Ishikawa (cell line): Measurements from ENCODE around the gene SREBF1.

Source experiments
- CEBPB ChIP-seq: IDR thresholded peaks from 2 replicates; pipeline ENCODE4 v1.6.1; 2012
- CREB1 ChIP-seq: IDR thresholded peaks from 2 replicates; pipeline ENCODE4 v1.6.1; 2012; ENCODE audit warnings: low read depth
- EGR1 ChIP-seq: IDR thresholded peaks from 2 replicates; pipeline ENCODE4 v1.6.1; 2012
- EP300 ChIP-seq: IDR thresholded peaks from 2 replicates; pipeline ENCODE4 v1.6.1; 2012; ENCODE audit warnings: borderline replicate concordance
- FOXM1 ChIP-seq: IDR thresholded peaks from 2 replicates; pipeline ENCODE4 v1.6.1; 2012; ENCODE audit warnings: low read depth, borderline replicate concordance
- TAF1 ChIP-seq: IDR thresholded peaks from 2 replicates; pipeline ENCODE4 v1.6.1; 2012; ENCODE audit warnings: low read depth, mild to moderate bottlenecking
- TCF12 ChIP-seq: IDR thresholded peaks from 2 replicates; pipeline ENCODE4 v1.6.1; 2012; ENCODE audit warnings: low read depth
- YY1 ChIP-seq: IDR thresholded peaks from 2 replicates; pipeline ENCODE4 v1.6.1; 2012; ENCODE audit warnings: low read depth
- TF ChIP-seq, protein P1 (sequence below): IDR thresholded peaks from 2 replicates; pipeline ENCODE4 v1.6.1; 2012
- TF ChIP-seq, protein P2 (sequence below): IDR thresholded peaks from 2 replicates; pipeline ENCODE4 v1.6.1; 2012; ENCODE audit warnings: low read depth, mild to moderate bottlenecking

DNA sequence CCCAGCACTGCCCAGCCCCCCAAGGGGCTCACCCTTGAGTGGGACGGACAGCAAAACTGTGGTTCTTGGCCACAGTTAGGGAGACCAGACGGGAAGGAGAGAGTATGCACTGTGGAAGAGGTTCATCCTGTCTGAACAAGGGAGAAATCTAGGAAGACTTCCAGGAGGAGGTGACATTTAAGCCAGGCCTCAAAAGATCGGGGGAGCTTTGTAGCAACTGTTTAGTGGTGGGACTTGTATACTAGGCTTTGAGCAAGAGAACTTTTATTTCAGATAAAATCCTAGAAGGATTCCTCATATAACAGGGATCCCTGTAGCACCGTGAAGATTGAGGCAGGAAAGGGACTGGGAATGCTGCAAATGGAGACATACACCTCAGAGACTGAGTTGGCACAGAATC, 30.8 kb downstream of the SREBF1 start:
- TF ChIP-seq TAF1 (no peak), CEBPB (no peak), TCF12 (no peak), YY1 (no peak), EP300 (no peak), CREB1 (no peak), FOXM1 (no peak), EGR1 (no peak)
- TF ChIP-seq, protein P1, sequence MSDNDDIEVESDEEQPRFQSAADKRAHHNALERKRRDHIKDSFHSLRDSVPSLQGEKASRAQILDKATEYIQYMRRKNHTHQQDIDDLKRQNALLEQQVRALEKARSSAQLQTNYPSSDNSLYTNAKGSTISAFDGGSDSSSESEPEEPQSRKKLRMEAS, result no peak
- TF ChIP-seq, protein P2, sequence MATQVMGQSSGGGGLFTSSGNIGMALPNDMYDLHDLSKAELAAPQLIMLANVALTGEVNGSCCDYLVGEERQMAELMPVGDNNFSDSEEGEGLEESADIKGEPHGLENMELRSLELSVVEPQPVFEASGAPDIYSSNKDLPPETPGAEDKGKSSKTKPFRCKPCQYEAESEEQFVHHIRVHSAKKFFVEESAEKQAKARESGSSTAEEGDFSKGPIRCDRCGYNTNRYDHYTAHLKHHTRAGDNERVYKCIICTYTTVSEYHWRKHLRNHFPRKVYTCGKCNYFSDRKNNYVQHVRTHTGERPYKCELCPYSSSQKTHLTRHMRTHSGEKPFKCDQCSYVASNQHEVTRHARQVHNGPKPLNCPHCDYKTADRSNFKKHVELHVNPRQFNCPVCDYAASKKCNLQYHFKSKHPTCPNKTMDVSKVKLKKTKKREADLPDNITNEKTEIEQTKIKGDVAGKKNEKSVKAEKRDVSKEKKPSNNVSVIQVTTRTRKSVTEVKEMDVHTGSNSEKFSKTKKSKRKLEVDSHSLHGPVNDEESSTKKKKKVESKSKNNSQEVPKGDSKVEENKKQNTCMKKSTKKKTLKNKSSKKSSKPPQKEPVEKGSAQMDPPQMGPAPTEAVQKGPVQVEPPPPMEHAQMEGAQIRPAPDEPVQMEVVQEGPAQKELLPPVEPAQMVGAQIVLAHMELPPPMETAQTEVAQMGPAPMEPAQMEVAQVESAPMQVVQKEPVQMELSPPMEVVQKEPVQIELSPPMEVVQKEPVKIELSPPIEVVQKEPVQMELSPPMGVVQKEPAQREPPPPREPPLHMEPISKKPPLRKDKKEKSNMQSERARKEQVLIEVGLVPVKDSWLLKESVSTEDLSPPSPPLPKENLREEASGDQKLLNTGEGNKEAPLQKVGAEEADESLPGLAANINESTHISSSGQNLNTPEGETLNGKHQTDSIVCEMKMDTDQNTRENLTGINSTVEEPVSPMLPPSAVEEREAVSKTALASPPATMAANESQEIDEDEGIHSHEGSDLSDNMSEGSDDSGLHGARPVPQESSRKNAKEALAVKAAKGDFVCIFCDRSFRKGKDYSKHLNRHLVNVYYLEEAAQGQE, result no peak
